NCI-H524 treated with DMSO at 0.1 percent for 48 hours (cell line): ENCODE measurements around the gene CMYA5.

Experiments used
- DNase-seq: peaks from one replicate; lab custom pipeline; 2025; lab: John Stamatoyannopoulos, UW

CMYA5 gene

GRCh38 chr5:79793722-79794121 lies 104.1 kb downstream of the CMYA5 start:
- no peak for DNase-seq

- no peak for DNase-seq
These were observed 104.7 kb downstream of the CMYA5 start for GRCh38 chr5:79794347-79794746.

- no peak for DNase-seq
These were observed 106.2 kb downstream of the CMYA5 start for GRCh38 chr5:79795764-79796398.

GRCh38 chr5:79798893-79799590 lies 109.4 kb downstream of the CMYA5 start:
- DNase-seq = no peak

GRCh38 chr5:79800979-79801827 lies 111.6 kb downstream of the CMYA5 start:
- DNase-seq = no peak

GRCh38 chr5:79802406-79802805 lies 112.8 kb downstream of the CMYA5 start:
- DNase-seq = no peak

- no peak for DNase-seq
These were observed 113.4 kb downstream of the CMYA5 start for GRCh38 chr5:79803007-79803406.

- no peak for DNase-seq
These were observed 117.1 kb downstream of the CMYA5 start for GRCh38 chr5:79806741-79807140.

- no peak for DNase-seq
These were observed 120.1 kb downstream of the CMYA5 start for GRCh38 chr5:79809743-79810142.

GRCh38 chr5:79811081-79811480 lies 121.4 kb downstream of the CMYA5 start:
- DNase-seq = no peak

- DNase-seq = no peak
These were observed 122.3 kb downstream of the CMYA5 start for GRCh38 chr5:79811904-79812303.

- no peak for DNase-seq
These were observed 125.1 kb downstream of the CMYA5 start for GRCh38 chr5:79814699-79815098.

- no peak for DNase-seq
These were observed 126.4 kb downstream of the CMYA5 start for GRCh38 chr5:79816014-79816413.

GRCh38 chr5:79820648-79821047 lies 131.0 kb downstream of the CMYA5 start:
- DNase-seq = no peak

- no peak for DNase-seq
These were observed 134.8 kb downstream of the CMYA5 start for GRCh38 chr5:79824444-79824843.

- no peak for DNase-seq
These were observed 136.2 kb downstream of the CMYA5 start for GRCh38 chr5:79825802-79826201.

GRCh38 chr5:79827159-79827629 lies 137.6 kb downstream of the CMYA5 start:
- DNase-seq = no peak

GRCh38 chr5:79829260-79829659 lies 139.6 kb downstream of the CMYA5 start:
- no peak for DNase-seq

- no peak for DNase-seq
These were observed 142.0 kb downstream of the CMYA5 start for GRCh38 chr5:79831381-79832309.

- no peak for DNase-seq
These were observed 143.3 kb downstream of the CMYA5 start for GRCh38 chr5:79832911-79833310.

- DNase-seq = no peak
These were observed 144.6 kb downstream of the CMYA5 start for GRCh38 chr5:79834098-79834753.
